Measurements from ENCODE around the gene ANKRD28. TPM values are rescaled to one million over a fixed set of nuclear protein-coding genes. Genes with fewer than 3 reads are reported as not detected.

The ANKRD28 gene
- total and polyA plus RNA-seq, 2 of the 13 experiments (the other 11 are each of a cell fraction or from before 2014, with no cell fraction given): 21.0 to 28.9 TPM

- H4K20me1 ChIP-seq (ENCODE audit: insufficient read depth, low read length): no peaks in the 10 kb centered on the region
- peaks cover 0 to 2% of the 10 kb centered on the region in 2 experiments; a peak in 1 of 5 replicates for H3K36me3 ChIP-seq (replicated peaks in 1 of 2; ENCODE audit: control insufficient read depth in 1 of 2, insufficient read depth in 2 of 2, low read length in 2 of 2)
- H2AFZ ChIP-seq (ENCODE audit: low read length): no peak overlapping the region
- peaks cover 11% of the 10 kb centered on the region for H3K4me1 ChIP-seq (ENCODE audit: insufficient read depth, low read length)
- H3K4me2 ChIP-seq (ENCODE audit: low read depth, low read length): no peak overlapping the region
- 94% methylated on average over 2 of the region's 2 CpGs for WGBS (ENCODE audit: low lambda C conversion rate)
- no peak for FAIRE-seq
- ATAC-seq: no peak
- H3K9me3 ChIP-seq (ENCODE audit: low read length): no peaks in the 10 kb centered on the region
- H3K27ac ChIP-seq (ENCODE audit: extremely low read length, insufficient read depth, low read length): no peak overlapping the region
- H3K79me2 ChIP-seq (ENCODE audit: insufficient read depth, low read length): no peaks in the 10 kb centered on the region
- no peaks in the 10 kb centered on the region for H3K27me3 ChIP-seq (ENCODE audit: control insufficient read depth in 1 of 2, insufficient read depth in 2 of 2, low read length in 2 of 2)
- in situ Hi-C loops (cut with HindIII; ENCODE audit: extremely low pct_ligation_motif_present, low pct_unique_long_range_greater_than_20kb): no loop called here
- no peak overlapping the region for H3K4me3 ChIP-seq (replicated peaks in 1 of 3; ENCODE audit: insufficient read depth in 1 of 3, low read depth in 2 of 3, low read length in 3 of 3)
- no peak for TF ChIP-seq ZZZ3 (CRISPR knock-in tag; IDR thresholded peaks at IDR 0.05; ENCODE audit: borderline replicate concordance)
- TF ChIP-seq ZNF577 (CRISPR knock-in tag; IDR thresholded peaks at IDR 0.05; ENCODE audit: borderline replicate concordance, low read depth): no peak
- no peak for TF ChIP-seq ZNF296 (CRISPR knock-in tag; conservative IDR thresholded peaks at IDR 0.05)
- TF ChIP-seq ATF5 (CRISPR knock-in tag; IDR thresholded peaks at IDR 0.05; ENCODE audit: low read depth): no peak
- TF ChIP-seq BCL6 (CRISPR knock-in tag; IDR thresholded peaks at IDR 0.05): no peak
- no peak for TF ChIP-seq ZNF513 (CRISPR knock-in tag; conservative IDR thresholded peaks at IDR 0.05)
- TF ChIP-seq SMYD3 (CRISPR knock-in tag; IDR thresholded peaks at IDR 0.05): no peak
- no peak for TF ChIP-seq RFXAP (CRISPR knock-in tag; IDR thresholded peaks at IDR 0.05; ENCODE audit: borderline replicate concordance)
- no peak for TF ChIP-seq ZBTB46 (CRISPR knock-in tag; IDR thresholded peaks at IDR 0.05; ENCODE audit: borderline replicate concordance)
- no peak for TF ChIP-seq PHF21A (CRISPR knock-in tag; IDR thresholded peaks at IDR 0.05)
- TF ChIP-seq ZNF605 (CRISPR knock-in tag; IDR thresholded peaks at IDR 0.05): no peak
- TF ChIP-seq ZNF749 (CRISPR knock-in tag; IDR thresholded peaks at IDR 0.05; ENCODE audit: borderline replicate concordance): no peak
- no peak for TF ChIP-seq ZNF629 (CRISPR knock-in tag; conservative IDR thresholded peaks at IDR 0.05)
- no peak for TF ChIP-seq ZNF207 (IDR thresholded peaks at IDR 0.05; ENCODE audit: borderline replicate concordance)
- TF ChIP-seq ZBTB10 (CRISPR knock-in tag; IDR thresholded peaks at IDR 0.05; ENCODE audit: borderline replicate concordance): no peak
- no peak for TF ChIP-seq MTA1 (CRISPR knock-in tag; IDR thresholded peaks at IDR 0.05; ENCODE audit: borderline replicate concordance)
- no peak for TF ChIP-seq SMARCC2 (IDR thresholded peaks at IDR 0.05)
- no peak for TF ChIP-seq MTF2 (CRISPR knock-in tag; IDR thresholded peaks at IDR 0.05; ENCODE audit: borderline replicate concordance)
- ChIA-PET CTCF (ENCODE audit: low intra/inter-chr PET ratio, low total read pairs) (no interaction called here), POLR2A (no interaction called here)
- H3K9ac ChIP-seq (ENCODE audit: insufficient read depth, low read depth, low read length): no peak overlapping the region
- intact Hi-C loops (cut with micrococcal nuclease; ENCODE audit: unreplicated experiment): no loop called here
- DNase-seq (ENCODE audit: low spot score): no peak
- no TSS peak for BruUV-seq (replicated peaks)
These were observed 42.0 kb downstream of the ANKRD28 start for GRCh38 chr3:15755780-15756179.

All from HepG2 (cell line).